ENCODE measurements around the gene ELOVL1.
"Not testable (repeated sequence)": the region's sequence is repeated elsewhere in the genome, so short reads cannot be mapped to it uniquely, and the experiment has no call there.

Gene ELOVL1

GRCh38 chr1:43381612-43382011 lies 13.8 kb upstream of the ELOVL1 start:
- no peak for TF ChIP-seq CTCF (IDR thresholded peaks at IDR 0.05; ENCODE audit: borderline replicate concordance, insufficient read depth, low read depth, low read length)
- no peak overlapping the region for H3K4me3 ChIP-seq (ENCODE audit: low read depth, low read length)

GRCh38 chr1:43379476-43379875 lies 11.7 kb upstream of the ELOVL1 start:
- no peak overlapping the region for H3K4me3 ChIP-seq (ENCODE audit: low read depth, low read length)
- TF ChIP-seq CTCF (IDR thresholded peaks at IDR 0.05; ENCODE audit: borderline replicate concordance, insufficient read depth, low read depth, low read length), result no peak

DNA sequence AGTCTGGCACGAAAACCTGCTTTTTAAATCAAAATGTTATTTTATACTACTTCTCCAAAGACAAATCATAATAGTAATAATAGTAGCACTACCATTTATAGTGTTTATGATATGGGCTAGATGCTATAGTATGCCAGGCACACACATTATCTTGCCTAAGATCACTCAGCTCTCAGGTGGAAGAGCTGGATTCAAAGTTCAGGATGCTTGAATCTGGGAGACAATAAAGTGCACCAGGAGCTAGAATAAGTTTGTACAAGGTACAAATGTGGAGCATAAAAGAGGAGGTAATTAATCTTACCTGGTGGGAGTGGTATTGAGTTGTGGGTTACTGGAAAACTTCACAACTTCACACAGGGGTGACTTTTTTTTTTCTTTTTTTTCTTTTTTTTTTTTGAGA lies 10.0 kb upstream of the ELOVL1 start:
- TF ChIP-seq CTCF (IDR thresholded peaks at IDR 0.05; ENCODE audit: borderline replicate concordance, insufficient read depth, low read depth, low read length), result no peak
- no peak overlapping the region for H3K4me3 ChIP-seq (ENCODE audit: low read depth, low read length)

GRCh38 chr1:43376723-43377235 lies 9.0 kb upstream of the ELOVL1 start:
- no peak for TF ChIP-seq CTCF (IDR thresholded peaks at IDR 0.05; ENCODE audit: borderline replicate concordance, insufficient read depth, low read depth, low read length)

GRCh38 chr1:43373066-43373940 lies 5.5 kb upstream of the ELOVL1 start:
- TF ChIP-seq CTCF (IDR thresholded peaks at IDR 0.05; ENCODE audit: borderline replicate concordance, insufficient read depth, low read depth, low read length), result no peak
- H3K4me3 ChIP-seq (ENCODE audit: low read depth, low read length), result no peak overlapping the region

More at GRCh38 chr1:43376723-43377235, 9.0 kb upstream of the ELOVL1 start:
- no peak overlapping the region for H3K4me3 ChIP-seq (ENCODE audit: low read depth, low read length)

GRCh38 chr1:43372172-43372571 lies 4.4 kb upstream of the ELOVL1 start:
- H3K4me3 ChIP-seq (ENCODE audit: low read depth, low read length), result no peak overlapping the region
- TF ChIP-seq CTCF (IDR thresholded peaks at IDR 0.05; ENCODE audit: borderline replicate concordance, insufficient read depth, low read depth, low read length), result no peak

DNA sequence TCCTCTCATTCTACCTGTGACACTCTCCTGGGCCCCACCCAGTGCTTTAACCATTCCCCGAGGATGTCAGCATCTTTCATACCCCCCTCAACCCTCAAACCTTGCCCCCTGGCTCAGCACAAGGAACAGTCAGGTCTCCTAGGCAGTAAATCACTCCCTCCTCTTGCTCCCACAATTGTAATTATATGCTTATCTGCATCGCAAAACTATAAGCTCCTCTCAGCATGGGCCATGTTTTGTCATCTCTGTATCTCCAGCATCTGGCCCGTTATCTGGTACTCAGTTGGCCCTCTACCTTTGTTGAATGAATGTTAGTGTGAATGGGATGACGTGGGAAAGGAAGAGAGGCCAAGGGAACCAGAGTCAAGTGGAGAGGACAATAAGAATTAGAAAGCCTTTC lies 2.8 kb upstream of the ELOVL1 start:
- H3K4me3 ChIP-seq (ENCODE audit: low read depth, low read length), result no peak overlapping the region
- no peak for TF ChIP-seq CTCF (IDR thresholded peaks at IDR 0.05; ENCODE audit: borderline replicate concordance, insufficient read depth, low read depth, low read length)

- H3K4me3 ChIP-seq (ENCODE audit: low read depth, low read length), result not testable (repeated sequence)
Observed at GRCh38 chr1:43369779-43370178, 2.0 kb upstream of the ELOVL1 start.
